TTC549 (cell line): Measurements from ENCODE around the gene CFAP20DC.
"Not testable (repeated sequence)": the region's sequence is repeated elsewhere in the genome, so short reads cannot be mapped to it uniquely, and the experiment has no call there.

Experiments
- FAIRE-seq: peaks from 2 replicates; lab custom pipeline; 2012; peaks lifted over from hg19 to GRCh38; lab: Jason Lieb, UNC

The CFAP20DC gene

GRCh38 chr3:59049671-59050331 lies at the start of gene CFAP20DC:
Gene CFAP20DC (minus strand): TSS chr3:59050025. CDS start chr3:59049631, 394 bp downstream.
- FAIRE-seq, result peak; percentile 52

- FAIRE-seq, result not testable (repeated sequence)
Observed at GRCh38 chr3:59098516-59098915, 48.7 kb upstream of the CFAP20DC start.

DNA sequence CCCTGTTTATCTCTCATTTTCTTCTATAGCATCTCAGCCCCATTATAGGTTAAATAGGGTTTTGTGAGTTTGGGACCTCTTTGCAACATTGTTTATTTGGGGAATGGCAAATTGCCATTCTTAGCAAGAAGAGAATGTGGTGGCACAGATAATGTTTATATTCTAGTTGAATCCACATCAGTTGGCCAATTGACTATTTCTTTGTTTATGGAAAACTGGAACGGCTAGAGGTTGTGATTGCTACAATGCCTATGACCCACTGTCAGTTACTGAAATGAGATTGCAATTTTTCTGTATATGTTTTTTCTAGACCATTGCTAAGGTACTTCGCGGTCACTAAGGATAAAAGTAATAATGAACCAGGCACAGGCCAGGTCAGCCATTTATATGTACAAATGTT lies 44.6 kb upstream of the CFAP20DC start:
- FAIRE-seq, result no peak

DNA sequence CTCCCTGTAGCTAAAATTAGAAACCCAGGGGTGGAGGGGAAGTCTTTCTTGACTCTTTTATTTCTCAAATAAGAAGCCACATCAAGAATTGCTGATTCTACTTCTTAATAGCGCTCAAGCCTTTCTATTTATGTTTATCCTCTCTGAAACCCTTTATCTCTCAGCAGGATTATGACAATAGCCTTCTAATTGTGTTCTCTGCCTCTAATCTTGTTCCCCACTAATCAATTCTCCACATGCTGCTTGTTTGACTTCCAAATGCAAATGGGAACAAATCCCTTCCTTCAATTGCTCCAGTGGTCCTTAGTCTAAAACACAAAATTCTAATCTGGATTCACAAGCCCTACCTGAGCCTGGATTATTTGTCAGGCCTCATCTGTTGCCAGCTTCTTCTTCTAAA lies 43.7 kb upstream of the CFAP20DC start:
- no peak for FAIRE-seq

DNA sequence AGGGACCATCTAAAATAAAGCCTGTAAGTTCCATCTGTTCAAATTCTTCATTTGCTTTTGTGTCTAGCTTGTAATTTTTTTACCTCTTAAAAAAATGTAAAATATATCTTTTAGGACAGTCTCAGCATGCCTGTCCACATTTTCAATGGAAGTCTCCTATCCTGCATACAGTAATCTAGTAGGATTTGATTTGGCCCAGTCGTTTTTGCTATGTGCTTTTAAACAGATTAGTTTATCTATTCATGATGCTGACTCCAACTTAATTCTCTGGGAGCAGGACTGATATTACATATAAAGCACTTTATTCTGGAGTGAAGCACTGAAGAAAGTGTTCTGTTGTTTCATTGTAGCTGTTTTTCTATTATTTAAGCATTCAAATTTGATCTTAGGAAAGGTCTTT lies 38.9 kb upstream of the CFAP20DC start:
- FAIRE-seq, result no peak

DNA sequence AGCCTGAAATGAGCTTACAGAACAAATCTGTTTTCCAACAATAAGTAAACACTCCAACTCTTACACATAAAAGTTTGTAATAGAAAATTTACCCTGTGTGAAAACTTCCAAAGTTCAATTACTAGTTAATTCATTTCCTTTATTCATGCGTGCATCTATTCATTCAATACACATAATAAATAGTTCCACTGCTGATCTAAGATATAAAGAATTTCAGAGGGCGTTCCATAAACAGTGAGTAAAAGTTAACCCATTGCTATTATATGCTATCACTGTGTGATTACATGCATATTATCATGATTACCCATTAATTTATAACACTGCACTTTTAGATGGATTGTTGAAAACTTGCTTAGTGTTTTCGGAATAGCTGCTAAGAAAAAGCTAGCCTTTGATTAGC lies 36.2 kb upstream of the CFAP20DC start:
- no peak for FAIRE-seq

DNA sequence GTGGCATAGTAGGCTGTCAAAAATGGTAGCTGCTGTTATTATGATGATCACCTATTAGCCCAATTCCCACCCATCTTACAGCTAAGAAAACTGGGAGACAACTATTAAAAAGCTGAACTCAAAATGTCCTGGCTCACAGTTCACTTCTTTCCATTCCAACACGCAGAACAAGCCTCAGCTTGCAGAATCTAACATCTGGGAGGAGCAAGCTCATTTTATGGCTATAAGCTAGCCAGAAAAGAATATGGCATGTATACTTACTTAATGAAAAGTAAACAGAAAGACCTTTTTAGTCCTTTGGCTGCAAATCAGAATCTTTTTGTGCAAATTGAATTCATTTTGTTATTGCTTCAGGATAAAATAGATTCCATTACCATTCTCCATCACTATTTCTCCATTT lies 34.8 kb upstream of the CFAP20DC start:
- FAIRE-seq, result no peak

DNA sequence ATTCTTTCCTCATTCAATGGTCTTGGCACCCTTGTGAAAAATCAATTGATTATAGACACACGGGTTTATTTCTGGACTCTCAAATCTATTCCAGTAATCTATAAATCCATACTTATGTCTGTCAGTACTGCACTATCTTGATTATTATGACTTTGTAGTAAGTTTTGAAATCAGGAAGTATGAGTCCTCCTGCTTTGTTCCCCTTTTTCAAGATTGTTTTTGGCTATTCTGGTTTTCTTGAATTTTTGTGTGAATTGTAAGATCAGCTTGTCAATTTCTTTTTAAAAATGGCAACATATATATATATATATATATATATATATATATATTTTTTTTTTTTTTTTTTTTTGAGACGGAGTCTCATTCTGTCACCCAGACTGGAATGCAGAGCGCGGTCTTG lies 32.3 kb upstream of the CFAP20DC start:
- no peak for FAIRE-seq

DNA sequence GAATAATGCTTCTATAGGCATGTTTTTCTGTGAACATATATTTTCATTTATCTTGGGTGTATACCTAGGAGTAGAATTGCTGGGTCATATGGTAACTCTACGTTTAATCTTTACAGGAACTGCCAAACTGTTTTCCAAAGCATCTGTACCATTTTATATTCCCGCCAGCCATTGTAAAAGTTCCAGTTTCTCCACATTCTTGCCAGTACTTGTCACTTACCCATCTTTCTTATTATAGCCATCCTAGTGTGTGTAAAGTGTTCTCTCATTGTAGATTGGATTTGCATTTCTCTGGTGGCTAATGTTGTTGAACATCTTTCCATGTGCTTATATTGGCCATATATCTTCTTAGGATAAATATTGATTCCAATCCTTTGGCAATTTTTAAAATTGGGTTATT lies 31.2 kb upstream of the CFAP20DC start:
- FAIRE-seq, result no peak

DNA sequence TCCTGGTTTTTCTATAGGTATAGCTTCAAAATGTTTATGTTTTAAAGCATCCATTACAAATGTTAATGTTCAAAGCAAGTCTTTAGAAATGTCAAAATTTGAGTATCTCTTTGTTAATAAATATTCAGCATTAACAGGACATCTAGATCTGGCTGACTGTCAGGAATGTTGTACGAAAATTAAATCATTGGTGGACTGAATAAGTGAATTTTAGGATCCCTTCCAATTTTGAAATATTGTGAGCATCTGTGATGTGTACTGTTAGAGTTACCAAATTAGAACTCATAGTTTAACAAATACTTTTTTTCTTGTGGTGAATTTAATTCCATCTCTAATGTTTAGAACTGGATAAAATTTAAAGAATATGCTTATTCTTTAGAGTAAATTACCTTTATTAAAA lies 30.1 kb upstream of the CFAP20DC start:
- FAIRE-seq, result no peak

- no peak for FAIRE-seq
Observed at GRCh38 chr3:59074764-59075163, 24.9 kb upstream of the CFAP20DC start.

- FAIRE-seq, result no peak
Observed at GRCh38 chr3:59072681-59073080, 22.9 kb upstream of the CFAP20DC start.

GRCh38 chr3:59069838-59070237 lies 20.0 kb upstream of the CFAP20DC start:
- FAIRE-seq, result no peak

- FAIRE-seq, result no peak
Observed at GRCh38 chr3:59065240-59065639, 15.4 kb upstream of the CFAP20DC start.

- FAIRE-seq, result no peak
Observed at GRCh38 chr3:59064728-59065127, 14.9 kb upstream of the CFAP20DC start.

DNA sequence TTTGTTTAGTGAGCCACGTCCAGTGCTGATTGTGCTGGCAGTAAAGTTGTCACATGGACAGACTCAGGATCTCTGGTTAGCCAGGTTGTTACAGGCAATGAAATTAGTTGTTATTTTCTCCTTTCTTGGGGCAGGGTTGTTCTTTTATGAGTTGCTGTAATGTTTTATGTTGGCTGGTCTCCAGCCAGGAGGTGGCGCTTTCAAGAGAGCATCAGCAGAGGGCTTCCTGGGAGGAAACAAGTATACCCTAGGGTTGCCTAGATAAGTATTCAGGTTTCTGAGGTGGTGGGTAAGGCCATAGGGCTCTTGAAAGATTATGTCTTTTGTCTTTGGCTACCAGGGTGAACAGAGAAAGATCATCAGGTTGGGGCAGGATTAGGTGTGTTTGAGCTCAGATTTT lies 14.5 kb upstream of the CFAP20DC start:
- FAIRE-seq, result no peak

GRCh38 chr3:59056706-59057105 lies 6.9 kb upstream of the CFAP20DC start:
- no peak for FAIRE-seq

DNA sequence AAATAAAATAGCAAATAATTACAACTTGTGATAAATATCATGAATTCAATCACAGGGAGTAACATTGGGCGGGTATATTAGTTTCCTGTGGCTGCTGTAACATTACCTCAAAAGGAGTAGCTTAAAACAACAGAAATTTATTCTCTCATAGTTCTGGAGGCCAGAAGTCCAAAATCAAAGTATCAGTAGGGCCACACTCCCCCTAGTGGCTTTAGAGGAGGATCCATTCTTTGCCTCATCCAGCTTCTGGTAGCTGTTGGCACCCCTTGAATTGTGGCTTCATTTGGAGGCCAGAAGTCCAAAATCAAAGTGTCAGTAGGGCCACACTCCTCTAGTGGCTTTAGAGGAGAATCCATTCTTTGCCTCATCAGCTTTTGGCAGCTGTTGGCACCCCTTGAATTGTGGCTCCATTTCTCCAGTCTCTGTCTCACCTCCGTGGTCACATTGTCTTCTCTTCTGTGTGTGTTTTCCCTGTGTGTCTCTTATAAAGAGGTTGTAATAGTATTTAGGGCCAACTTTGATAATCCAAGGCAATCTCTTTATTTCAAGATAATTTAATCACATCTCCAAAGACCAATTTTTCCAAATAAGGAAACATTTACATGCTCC lies 3.1 kb upstream of the CFAP20DC start:
- FAIRE-seq, result no peak

DNA sequence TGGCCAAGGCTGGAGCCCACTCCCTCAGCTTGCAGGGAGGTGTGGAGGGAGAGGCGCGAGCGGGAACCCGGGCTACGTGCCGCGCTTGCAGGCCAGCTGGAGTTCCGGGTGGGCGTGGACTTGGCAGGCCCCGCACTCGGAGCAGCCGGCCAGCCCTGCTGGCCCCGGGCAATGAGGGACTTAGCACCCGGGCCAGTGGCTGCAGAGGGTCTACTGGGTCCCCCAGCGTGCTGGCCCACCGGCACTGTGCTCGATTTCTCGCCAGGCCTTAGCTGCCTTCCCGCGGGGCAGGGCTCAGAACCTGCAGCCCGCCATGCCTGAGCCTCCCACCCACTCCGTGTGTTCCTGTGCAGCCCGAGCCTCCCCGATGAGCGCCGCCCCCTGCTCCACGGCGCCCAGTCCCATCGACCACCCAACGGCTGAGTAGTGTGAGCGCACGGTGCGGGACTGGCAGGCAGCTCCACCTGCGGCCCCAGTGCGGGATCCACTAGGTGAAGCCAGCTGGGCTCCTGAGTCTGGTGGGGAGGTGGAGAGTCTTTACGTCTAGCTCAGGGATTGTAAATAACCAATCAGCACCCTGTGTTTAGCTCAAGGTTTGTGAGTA lies 1.1 kb upstream of the CFAP20DC start:
- not testable (repeated sequence) for FAIRE-seq

DNA sequence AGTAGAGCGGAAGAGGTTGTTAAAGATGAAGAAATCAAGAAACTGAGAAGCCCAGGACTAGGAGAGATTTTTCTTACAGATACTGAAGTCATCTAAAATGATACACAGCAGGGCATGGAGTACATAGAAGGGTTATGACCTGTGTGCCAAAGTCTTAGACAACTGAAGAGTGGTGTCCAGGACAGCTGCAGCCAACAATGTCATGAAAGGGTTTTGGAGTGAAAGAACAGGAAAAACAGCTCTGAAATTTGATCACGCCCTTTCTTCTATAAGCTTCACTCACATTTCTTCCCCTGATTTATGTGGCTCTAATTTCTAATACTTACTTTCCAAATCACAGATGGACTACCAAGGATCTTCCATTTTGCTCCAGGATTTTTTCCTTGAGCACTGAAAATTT lies 3.0 kb downstream of the CFAP20DC start:
- no peak for FAIRE-seq

DNA sequence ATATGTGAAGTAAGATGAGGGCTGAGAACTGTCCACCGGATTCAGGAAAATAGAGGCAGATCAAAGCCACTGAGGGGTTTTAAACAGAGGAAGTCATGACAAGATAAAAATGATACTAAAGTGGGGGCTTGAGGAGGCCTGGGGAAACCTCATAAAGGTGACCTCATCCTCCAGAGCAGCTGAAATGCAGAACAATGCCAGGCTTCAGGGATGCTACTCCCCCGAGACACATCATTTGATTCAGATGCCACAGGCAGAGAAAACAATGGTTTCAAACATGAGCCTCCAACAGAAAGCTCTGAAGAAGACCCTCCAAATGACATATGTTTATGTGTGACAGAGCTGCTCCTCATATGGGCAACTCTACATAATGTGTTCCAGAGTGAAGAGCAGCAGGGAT lies 6.4 kb downstream of the CFAP20DC start:
- FAIRE-seq, result no peak

DNA sequence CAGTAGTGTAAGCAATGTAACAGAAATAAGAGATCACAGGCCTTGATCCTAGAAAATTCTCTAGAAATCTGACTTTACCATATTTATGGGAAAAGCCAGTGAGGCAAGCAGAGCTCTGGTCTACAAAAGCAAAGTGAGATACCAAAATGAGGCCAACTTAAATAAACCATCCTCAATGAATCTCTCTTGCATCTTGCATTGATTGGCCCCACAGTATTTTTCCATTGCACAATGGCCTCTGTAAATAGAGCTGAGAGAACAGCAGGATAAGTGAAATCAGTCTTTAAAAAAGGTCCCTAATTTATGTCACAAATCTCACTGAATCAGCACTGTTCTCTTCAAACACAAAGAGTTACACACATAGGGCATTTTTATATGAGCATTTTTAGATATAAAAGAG lies 8.9 kb downstream of the CFAP20DC start:
- no peak for FAIRE-seq

DNA sequence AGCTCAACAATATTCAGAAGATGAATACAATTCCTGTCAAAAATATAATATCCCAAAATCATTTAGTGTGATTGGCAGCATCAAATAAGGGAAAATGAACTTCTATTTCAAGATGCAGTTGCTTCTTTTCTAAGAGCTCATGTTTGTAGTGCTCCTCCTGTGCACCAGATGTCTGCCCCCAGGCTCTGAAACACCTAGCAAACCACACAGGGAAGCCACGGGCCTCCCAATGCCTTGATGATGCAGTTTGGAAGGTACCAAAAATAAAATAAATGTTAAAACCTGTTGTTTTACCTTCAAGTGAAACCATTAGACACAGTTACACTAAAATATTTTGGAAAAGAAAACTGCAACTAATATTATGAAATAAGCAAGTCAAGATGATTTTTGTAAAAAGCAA lies 22.2 kb downstream of the CFAP20DC start:
- FAIRE-seq, result no peak

GRCh38 chr3:59023612-59024011 lies 26.2 kb downstream of the CFAP20DC start:
- no peak for FAIRE-seq
